ENCODE data around the gene BSND. TPM values are rescaled to one million over a fixed set of nuclear protein-coding genes. Genes with fewer than 3 reads are reported as not detected.
A peak's percentile ranks its signal among the peaks of the same experiment; 100 is the strongest.

BSND gene
- total and polyA plus RNA-seq, 9 of the 15 experiments (the other 6 are each of a cell fraction or from before 2014, with no cell fraction given), result not detected

DNA sequence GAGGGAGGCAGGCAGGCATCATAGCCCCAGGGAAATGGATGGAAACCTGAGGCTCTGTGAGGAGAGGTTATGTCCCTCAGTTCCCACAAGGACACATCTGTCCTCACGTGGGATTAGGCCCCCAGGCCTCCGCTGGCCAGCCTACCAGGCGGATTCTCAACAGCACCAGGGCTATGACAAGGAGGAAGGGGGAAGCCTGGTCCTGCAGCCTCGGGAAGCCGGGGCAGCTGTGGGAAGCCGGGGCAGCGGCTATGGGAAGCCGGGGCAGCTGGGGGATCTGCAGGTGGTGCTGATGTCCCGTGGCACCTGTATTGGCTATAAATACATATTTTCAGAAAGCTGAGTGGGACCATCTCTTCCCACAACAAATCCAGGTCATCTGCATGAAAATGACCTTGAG lies 19.7 kb downstream of the BSND start:
- CTCF ChIA-PET (ENCODE audit: low intra/inter-chr PET ratio), result interaction anchor here (0.6 kb wide), 1 partner anchor 31 kb away, joined by 3 read pairs; no protein-coding TSS in a partner anchor
- ATAC-seq, result no peak
- H3K27me3 ChIP-seq (ENCODE audit: control insufficient read depth in 2 of 2, insufficient read depth in 2 of 2, low read length in 2 of 2), result peaks cover 18 to 39% of the 10 kb centered on the region in 2 experiments; a peak in 4 of 5 replicates
- 40% methylated on average over 5 of the region's 9 CpGs for WGBS (ENCODE audit: insufficient coverage, low coverage, missing lambda C conversion rate)
- H3K9me3 ChIP-seq (replicated peaks; ENCODE audit: control insufficient read depth, insufficient read depth, low read depth, low read length), result no peaks in the 10 kb centered on the region
- H3K9me1 ChIP-seq (ENCODE audit: control insufficient read depth, insufficient read depth, low read length), result no peaks in the 10 kb centered on the region
- no peaks in the 10 kb centered on the region; the same call in 2 of the 3 replicates for H3K36me3 ChIP-seq (ENCODE audit: control insufficient read depth, insufficient read depth, low read length)
- in situ Hi-C loops (cut with MboI) (no loop called here), intact Hi-C loops (cut with micrococcal nuclease) (no loop called here)
- POLR2A ChIA-PET, result no interaction called here
- DNase-seq (ENCODE audit: extremely low read depth in 1 of 4, low spot score in 3 of 4), result no peak
- peaks cover 3 to 11% of the 10 kb centered on the region in 2 experiments; a peak in 4 of 5 replicates for H3K4me1 ChIP-seq (replicated peaks in 1 of 2; ENCODE audit: control insufficient read depth in 2 of 2, insufficient read depth in 2 of 2, low read length in 2 of 2)
- H3K9ac ChIP-seq (ENCODE audit: insufficient read depth in 1 of 2, low read depth in 2 of 2, low read length in 2 of 2), result peak overlapping the region in 1 of 2 experiments; percentile 55; a peak in 1 of 4 replicates
- no peak overlapping the region for H3K4me2 ChIP-seq (ENCODE audit: insufficient read depth, low read length)
- no peaks in the 10 kb centered on the region for H3K79me2 ChIP-seq (ENCODE audit: control insufficient read depth, insufficient read depth, low read length)
- TF ChIP-seq NR2C1 (IDR thresholded peaks at IDR 0.05) (no peak), NR2C1 (tag; IDR thresholded peaks at IDR 0.05) (no peak), SMARCC2 (IDR thresholded peaks at IDR 0.05; ENCODE audit: low read depth) (no peak), ZC3H8 (IDR thresholded peaks at IDR 0.05) (no peak), DMBX1 (CRISPR knock-in tag; IDR thresholded peaks at IDR 0.05; ENCODE audit: borderline replicate concordance) (no peak), ILK (tag; IDR thresholded peaks at IDR 0.05; ENCODE audit: borderline replicate concordance, low read depth) (no peak), CC2D1A (IDR thresholded peaks at IDR 0.05) (no peak), SPI1 (IDR thresholded peaks at IDR 0.05; ENCODE audit: borderline replicate concordance, low read depth, low read length) (no peak)
- TF ChIP-seq, protein P1, sequence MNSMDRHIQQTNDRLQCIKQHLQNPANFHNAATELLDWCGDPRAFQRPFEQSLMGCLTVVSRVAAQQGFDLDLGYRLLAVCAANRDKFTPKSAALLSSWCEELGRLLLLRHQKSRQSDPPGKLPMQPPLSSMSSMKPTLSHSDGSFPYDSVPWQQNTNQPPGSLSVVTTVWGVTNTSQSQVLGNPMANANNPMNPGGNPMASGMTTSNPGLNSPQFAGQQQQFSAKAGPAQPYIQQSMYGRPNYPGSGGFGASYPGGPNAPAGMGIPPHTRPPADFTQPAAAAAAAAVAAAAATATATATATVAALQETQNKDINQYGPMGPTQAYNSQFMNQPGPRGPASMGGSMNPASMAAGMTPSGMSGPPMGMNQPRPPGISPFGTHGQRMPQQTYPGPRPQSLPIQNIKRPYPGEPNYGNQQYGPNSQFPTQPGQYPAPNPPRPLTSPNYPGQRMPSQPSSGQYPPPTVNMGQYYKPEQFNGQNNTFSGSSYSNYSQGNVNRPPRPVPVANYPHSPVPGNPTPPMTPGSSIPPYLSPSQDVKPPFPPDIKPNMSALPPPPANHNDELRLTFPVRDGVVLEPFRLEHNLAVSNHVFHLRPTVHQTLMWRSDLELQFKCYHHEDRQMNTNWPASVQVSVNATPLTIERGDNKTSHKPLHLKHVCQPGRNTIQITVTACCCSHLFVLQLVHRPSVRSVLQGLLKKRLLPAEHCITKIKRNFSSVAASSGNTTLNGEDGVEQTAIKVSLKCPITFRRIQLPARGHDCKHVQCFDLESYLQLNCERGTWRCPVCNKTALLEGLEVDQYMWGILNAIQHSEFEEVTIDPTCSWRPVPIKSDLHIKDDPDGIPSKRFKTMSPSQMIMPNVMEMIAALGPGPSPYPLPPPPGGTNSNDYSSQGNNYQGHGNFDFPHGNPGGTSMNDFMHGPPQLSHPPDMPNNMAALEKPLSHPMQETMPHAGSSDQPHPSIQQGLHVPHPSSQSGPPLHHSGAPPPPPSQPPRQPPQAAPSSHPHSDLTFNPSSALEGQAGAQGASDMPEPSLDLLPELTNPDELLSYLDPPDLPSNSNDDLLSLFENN (IDR thresholded peaks at IDR 0.05; ENCODE audit: low read depth in 2 of 2, low read length in 2 of 2), result no peak
- no TSS peak for BruUV-seq (replicated peaks)
- H3K4me3 ChIP-seq, result no peak overlapping the region
- no peaks in the 10 kb centered on the region for H4K20me1 ChIP-seq (replicated peaks; ENCODE audit: control insufficient read depth, insufficient read depth, low read length)
- no peak overlapping the region for H3K27ac ChIP-seq (ENCODE audit: extremely low read depth, low read depth, low read length)
- no peak overlapping the region for H2AFZ ChIP-seq (ENCODE audit: low read depth, low read length)
- FAIRE-seq, result no peak
